ENCODE measurements around the gene ADGRE2.

- TF ChIP-seq CTCF (optimal IDR thresholded peaks at IDR 0.05 in 1 of 3, IDR thresholded peaks at IDR 0.05 in 1 of 3, conservative IDR thresholded peaks at IDR 0.05 in 1 of 3; ENCODE audit: extremely low read depth in 1 of 3, insufficient read depth in 2 of 3, low read length in 3 of 3) (no peak), EZH2 (IDR thresholded peaks at IDR 0.05; ENCODE audit: low read length) (no peak)
Observed at GRCh38 chr19:14782626-14783409, 4.5 kb upstream of the ADGRE2 start.
